Activated CD8-positive, alpha-beta memory T cell treated with anti-CD3 and anti-CD28 coated beads, Interleukin-2, amount 10 ng/mL, durations not matched to agents 7 days and 5 days (primary cell): ENCODE measurements around the gene ATP1B2. TPM values are rescaled to one million over a fixed set of nuclear protein-coding genes. Genes with fewer than 3 reads are reported as not detected.

Experiments used
- ATAC-seq: fragments of 150-1000 bp; cut with Tn5 transposase; one replicate; pipeline ENCODE4 v1.10.0; 2021; ENCODE audit warnings: moderate library complexity
- CTCF ChIA-PET: fragments of 350-600 bp; sonication (Branson Sonifier 250); formaldehyde crosslinking; loops from one replicate; lab custom pipeline; 2021; ENCODE audit warnings: antibody characterized with exemption; lab: Charles Lee
- DNase-seq: peaks from one replicate; pipeline ENCODE4 v3.0.0-alpha.2; 2020
- H3K27ac Mint-ChIP-seq: one replicate; pipeline ENCODE4 v1.8.0; 2021; ENCODE audit warnings: mild to moderate bottlenecking, mixed read lengths
- H3K27me3 Mint-ChIP-seq: one replicate; pipeline ENCODE4 v1.8.0; 2021; ENCODE audit warnings: mixed read lengths
- H3K36me3 Mint-ChIP-seq: one replicate; pipeline ENCODE4 v1.8.0; 2021; ENCODE audit warnings: mild to moderate bottlenecking, mixed read lengths
- H3K4me1 Mint-ChIP-seq: one replicate; pipeline ENCODE4 v1.8.0; 2021; ENCODE audit warnings: mixed read lengths
- H3K4me3 Mint-ChIP-seq: one replicate; pipeline ENCODE4 v1.8.0; 2021; ENCODE audit warnings: mild to moderate bottlenecking, moderate library complexity, mixed read lengths
- H3K9me3 Mint-ChIP-seq: one replicate; pipeline ENCODE4 v1.8.0; 2022; ENCODE audit warnings: low read depth, mixed read lengths
- total RNA-seq, 2 experiments: library from RNA; stranded (reverse); gene quantifications; one replicate each; pipeline ENCODE4 v1.2.3, GENCODE V29; 2021

ATP1B2 gene
- total RNA-seq, 2 experiments from 2014 or later: 0.47 TPM; not detected in 1

- H3K4me3 Mint-ChIP-seq: no peak overlapping the region
- peaks cover 62% of the 10 kb centered on the region for H3K36me3 Mint-ChIP-seq
- no peak overlapping the region for H3K27ac Mint-ChIP-seq
Measured at GRCh38 chr17:7673239-7673638, 22.5 kb downstream of the ATP1B2 start.

DNA sequence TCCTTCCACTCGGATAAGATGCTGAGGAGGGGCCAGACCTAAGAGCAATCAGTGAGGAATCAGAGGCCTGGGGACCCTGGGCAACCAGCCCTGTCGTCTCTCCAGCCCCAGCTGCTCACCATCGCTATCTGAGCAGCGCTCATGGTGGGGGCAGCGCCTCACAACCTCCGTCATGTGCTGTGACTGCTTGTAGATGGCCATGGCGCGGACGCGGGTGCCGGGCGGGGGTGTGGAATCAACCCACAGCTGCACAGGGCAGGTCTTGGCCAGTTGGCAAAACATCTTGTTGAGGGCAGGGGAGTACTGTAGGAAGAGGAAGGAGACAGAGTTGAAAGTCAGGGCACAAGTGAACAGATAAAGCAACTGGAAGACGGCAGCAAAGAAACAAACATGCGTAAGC lies 24.2 kb downstream of the ATP1B2 start:
- H3K36me3 Mint-ChIP-seq: peaks cover 56% of the 10 kb centered on the region
- H3K4me1 Mint-ChIP-seq: no peaks in the 10 kb centered on the region
- H3K4me3 Mint-ChIP-seq: no peak overlapping the region
- CTCF ChIA-PET: interaction anchor here (7.1 kb wide), 1 partner anchor 12 kb away, joined by 54 read pairs; the partner anchor contains the start of genes TP53 and WRAP53
- peaks cover 7% of the 10 kb centered on the region for H3K9me3 Mint-ChIP-seq
- H3K27ac Mint-ChIP-seq: no peak overlapping the region
- no peaks in the 10 kb centered on the region for H3K27me3 Mint-ChIP-seq
- ATAC-seq (no peak), DNase-seq (no peak)

More at GRCh38 chr17:7673239-7673638, 22.5 kb downstream of the ATP1B2 start:
- CTCF ChIA-PET: interaction anchor here (0.7 to 7.1 kb wide), 10 partner anchors 13 to 318 kb away, joined by 3 to 54 read pairs (median 3); partner anchors contain the start of genes ATP1B2, SAT2, TP53 and WRAP53
- no peaks in the 10 kb centered on the region for H3K4me1 Mint-ChIP-seq
- H3K27me3 Mint-ChIP-seq: no peaks in the 10 kb centered on the region
- no peak for ATAC-seq
- peak; percentile 55 for DNase-seq
- peaks cover 7% of the 10 kb centered on the region for H3K9me3 Mint-ChIP-seq

- CTCF ChIA-PET: interaction anchor here (7.1 kb wide), 1 partner anchor 10 kb away, joined by 54 read pairs; the partner anchor contains the start of genes TP53 and WRAP53
- H3K4me1 Mint-ChIP-seq: no peaks in the 10 kb centered on the region
- DNase-seq (no peak), ATAC-seq (no peak)
- H3K4me3 Mint-ChIP-seq: no peak overlapping the region
- no peaks in the 10 kb centered on the region for H3K27me3 Mint-ChIP-seq
- H3K27ac Mint-ChIP-seq: no peak overlapping the region
- peaks cover 7% of the 10 kb centered on the region for H3K9me3 Mint-ChIP-seq
- peaks cover 48% of the 10 kb centered on the region for H3K36me3 Mint-ChIP-seq
Measured at GRCh38 chr17:7676533-7676932, 25.8 kb downstream of the ATP1B2 start.

DNA sequence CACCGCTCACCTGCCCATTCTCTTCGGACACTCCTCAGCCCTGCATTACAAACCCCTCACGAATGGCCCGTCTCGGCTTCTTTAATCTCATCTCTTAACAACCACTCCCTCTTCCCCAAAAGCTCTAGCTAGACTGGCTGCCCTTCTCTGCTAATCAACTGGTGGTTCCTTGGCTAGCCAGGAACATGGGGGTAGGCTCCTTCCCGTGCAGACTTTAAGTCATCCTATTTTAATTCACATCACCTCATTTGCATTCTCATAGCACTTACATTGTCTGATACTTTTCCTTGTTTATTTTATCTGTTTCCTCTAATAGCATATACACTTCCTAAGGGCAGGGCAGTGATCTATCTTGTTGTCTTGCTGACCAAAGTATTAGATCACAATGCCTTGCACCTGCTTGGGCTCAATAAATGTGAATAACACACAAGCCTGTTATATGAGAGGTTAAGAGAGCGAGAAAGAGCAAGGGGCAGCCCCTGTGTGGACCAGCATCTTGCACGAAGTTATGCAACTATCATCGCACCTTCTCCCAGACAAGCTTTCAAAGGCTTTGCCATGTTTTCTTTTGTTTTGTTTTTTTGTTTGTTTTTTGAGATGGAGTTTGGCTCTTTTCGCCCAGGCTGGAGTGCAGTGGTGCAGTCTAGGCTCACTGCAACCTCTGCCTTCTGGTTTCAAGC lies 26.8 kb downstream of the ATP1B2 start:
- Mint-ChIP-seq H3K9me3 (peaks cover 7% of the 10 kb centered on the region), H3K4me1 (peaks cover 2% of the 10 kb centered on the region), H3K36me3 (peaks cover 46% of the 10 kb centered on the region), H3K4me3 (no peak overlapping the region), H3K27ac (peak overlapping the region; percentile 27), H3K27me3 (no peaks in the 10 kb centered on the region)
- CTCF ChIA-PET: interaction anchor here (7.1 kb wide), 1 partner anchor 9 kb away, joined by 54 read pairs; the partner anchor contains the start of genes TP53 and WRAP53
- DNase-seq (no peak), ATAC-seq (no peak)

- H3K4me1 Mint-ChIP-seq: peaks cover 30% of the 10 kb centered on the region
- H3K9me3 Mint-ChIP-seq: no peaks in the 10 kb centered on the region
- no peaks in the 10 kb centered on the region for H3K27me3 Mint-ChIP-seq
- peaks cover 25% of the 10 kb centered on the region for H3K36me3 Mint-ChIP-seq
- CTCF ChIA-PET: interaction anchor here (0.8 to 6.3 kb wide), 8 partner anchors 10 to 394 kb away, joined by 3 to 81 read pairs (median 37); partner anchors contain the start of genes FXR2, MPDU1, SAT2 and SOX15
- H3K27ac Mint-ChIP-seq: peak overlapping the region; percentile 97
- peak overlapping the region; percentile 96 for H3K4me3 Mint-ChIP-seq
- no peak for ATAC-seq
- DNase-seq: no peak
Measured at GRCh38 chr17:7684851-7685532, 34.3 kb downstream of the ATP1B2 start.

- Mint-ChIP-seq H3K4me1 (peaks cover 34% of the 10 kb centered on the region), H3K36me3 (peaks cover 28% of the 10 kb centered on the region), H3K9me3 (no peaks in the 10 kb centered on the region), H3K4me3 (peak overlapping the region; percentile 96), H3K27ac (peak overlapping the region; percentile 97), H3K27me3 (no peaks in the 10 kb centered on the region)
- ATAC-seq (peak; percentile 65), DNase-seq (peak; percentile 95)
- CTCF ChIA-PET: interaction anchor here (0.7 to 6.3 kb wide), 15 partner anchors 11 to 250 kb away, joined by 3 to 81 read pairs (median 5); partner anchors contain the start of genes CD68, FXR2, MPDU1 and NAA38
Measured at GRCh38 chr17:7685533-7686221, 35.0 kb downstream of the ATP1B2 start.

DNA sequence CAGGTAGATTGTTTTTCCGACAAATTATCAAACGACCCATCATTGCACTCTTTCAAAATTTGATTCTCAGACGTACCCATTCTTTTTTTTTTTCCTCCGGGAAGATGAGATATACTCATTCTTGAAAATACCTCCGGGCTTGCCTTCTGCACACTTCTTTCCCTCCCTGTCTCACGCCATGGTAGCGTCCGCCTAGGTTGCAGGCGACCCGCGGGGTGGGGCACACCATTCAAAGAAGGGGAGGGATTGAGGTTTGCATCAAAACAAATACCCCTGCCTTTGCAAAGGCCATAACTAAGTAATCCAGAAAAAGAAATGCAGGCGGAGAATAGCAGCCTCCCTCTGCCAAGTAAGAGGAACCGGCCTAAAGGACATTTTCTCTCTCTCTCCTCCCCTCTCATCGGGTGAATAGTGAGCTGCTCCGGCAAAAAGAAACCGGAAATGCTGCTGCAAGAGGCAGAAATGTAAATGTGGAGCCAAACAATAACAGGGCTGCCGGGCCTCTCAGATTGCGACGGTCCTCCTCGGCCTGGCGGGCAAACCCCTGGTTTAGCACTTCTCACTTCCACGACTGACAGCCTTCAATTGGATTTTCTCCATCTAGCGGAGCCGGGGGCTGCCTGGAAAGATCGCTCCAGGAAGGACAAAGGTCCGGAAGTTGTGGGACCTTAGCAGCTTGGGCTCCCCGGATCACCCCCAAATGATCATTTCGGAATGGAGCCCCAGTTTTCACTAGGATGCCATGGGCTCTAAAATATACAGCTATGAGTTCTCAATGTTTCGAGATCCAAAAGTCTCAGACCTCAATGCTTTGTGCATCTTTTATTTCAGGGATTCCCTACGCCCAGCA lies 35.7 kb downstream of the ATP1B2 start:
- Mint-ChIP-seq H3K4me3 (peak overlapping the region; percentile 96), H3K27ac (peak overlapping the region; percentile 97), H3K4me1 (peaks cover 34% of the 10 kb centered on the region), H3K27me3 (no peaks in the 10 kb centered on the region), H3K9me3 (no peaks in the 10 kb centered on the region), H3K36me3 (peaks cover 30% of the 10 kb centered on the region)
- DNase-seq (peak; percentile 89), ATAC-seq (peak; percentile 50)
- CTCF ChIA-PET: interaction anchor here (0.7 to 6.3 kb wide), 30 partner anchors 12 to 304 kb away, joined by 3 to 81 read pairs (median 6); partner anchors contain the start of genes ATP1B2, CD68, CNTROB and DNAH2

DNA sequence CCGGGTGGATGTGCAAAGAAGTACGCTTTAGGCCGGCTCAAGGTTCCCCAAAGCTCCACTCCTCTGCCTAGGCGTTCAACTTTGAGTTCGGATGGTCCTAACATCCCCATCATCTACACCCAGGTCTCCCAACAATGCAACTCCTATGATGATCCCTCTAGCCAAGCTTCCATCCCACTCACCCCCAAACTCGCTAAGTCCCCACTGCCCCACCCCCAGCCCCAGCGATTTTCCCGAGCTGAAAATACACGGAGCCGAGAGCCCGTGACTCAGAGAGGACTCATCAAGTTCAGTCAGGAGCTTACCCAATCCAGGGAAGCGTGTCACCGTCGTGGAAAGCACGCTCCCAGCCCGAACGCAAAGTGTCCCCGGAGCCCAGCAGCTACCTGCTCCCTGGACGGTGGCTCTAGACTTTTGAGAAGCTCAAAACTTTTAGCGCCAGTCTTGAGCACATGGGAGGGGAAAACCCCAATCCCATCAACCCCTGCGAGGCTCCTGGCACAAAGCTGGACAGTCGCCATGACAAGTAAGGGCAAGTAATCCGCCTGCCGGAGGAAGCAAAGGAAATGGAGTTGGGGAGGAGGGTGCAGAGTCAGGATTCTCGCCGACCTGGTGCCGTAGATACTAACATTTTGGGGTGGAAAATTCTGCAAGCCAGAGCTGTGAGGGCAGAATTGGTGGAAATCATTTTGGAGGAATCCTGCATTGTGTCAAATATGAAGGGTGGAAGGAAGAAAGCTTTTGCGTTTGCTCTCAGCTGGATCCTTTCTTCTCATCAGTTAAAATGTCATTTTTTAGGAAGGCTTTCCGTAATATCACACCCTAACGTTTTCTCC lies 36.6 kb downstream of the ATP1B2 start, which contains the start of gene TP53:
Gene TP53 (minus strand): TSS at position 419 of the 836 bp plus-strand sequence. CDS start 10,896 bp downstream, outside the sequence.
- Mint-ChIP-seq H3K9me3 (no peaks in the 10 kb centered on the region), H3K4me1 (peaks cover 34% of the 10 kb centered on the region), H3K4me3 (peak within 1 kb of the TSS; percentile 96), H3K27ac (peak within 1 kb of the TSS; percentile 97), H3K27me3 (no peaks in the 10 kb centered on the region), H3K36me3 (peaks cover 30% of the 10 kb centered on the region)
- CTCF ChIA-PET: interaction anchor here (0.6 to 6.3 kb wide), 61 partner anchors 8 to 385 kb away, joined by 3 to 81 read pairs (median 4); partner anchors contain the start of genes ACAP1, ATP1B2, CD68 and CNTROB
- DNase-seq (peak; percentile 95), ATAC-seq (peak; percentile 61)

DNA sequence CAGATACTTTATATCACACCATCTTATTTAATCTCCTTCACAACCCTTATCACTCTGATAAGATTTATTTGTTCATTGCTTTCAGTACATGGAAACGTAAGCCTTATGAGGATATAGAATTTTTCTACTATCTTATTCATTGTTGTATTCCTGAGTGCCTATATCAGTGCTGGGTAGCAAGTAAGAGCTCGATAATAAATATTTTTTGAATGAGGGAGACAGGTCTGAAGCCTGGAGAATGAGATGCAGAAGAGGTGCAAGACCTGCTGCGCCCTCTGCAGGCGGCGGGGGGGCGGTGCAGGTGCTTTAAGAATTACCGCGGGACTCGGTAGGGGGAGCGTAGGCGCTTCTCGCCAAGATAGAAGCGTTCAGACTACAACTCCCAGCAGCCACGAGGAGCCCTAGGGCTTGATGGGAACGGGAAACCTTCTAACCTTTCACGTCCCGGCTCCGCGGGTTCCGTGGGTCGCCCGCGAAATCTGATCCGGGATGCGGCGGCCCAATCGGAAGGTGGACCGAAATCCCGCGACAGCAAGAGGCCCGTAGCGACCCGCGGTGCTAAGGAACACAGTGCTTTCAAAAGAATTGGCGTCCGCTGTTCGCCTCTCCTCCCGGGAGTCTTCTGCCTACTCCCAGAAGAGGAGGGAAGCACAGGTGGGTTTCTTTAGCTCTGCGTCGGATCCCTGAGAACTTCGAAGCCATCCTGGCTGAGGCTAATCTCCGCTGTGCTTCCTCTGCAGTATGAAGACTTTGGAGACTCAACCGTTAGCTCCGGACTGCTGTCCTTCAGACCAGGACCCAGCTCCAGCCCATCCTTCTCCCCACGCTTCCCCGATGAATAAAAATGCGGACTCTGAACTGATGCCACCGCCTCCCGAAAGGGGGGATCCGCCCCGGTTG lies 37.4 kb downstream of the ATP1B2 start, which contains the start of gene WRAP53:
Gene WRAP53 (plus strand): TSS at position 570 of the 900 bp plus-strand sequence. CDS start 172 bp downstream, at position 742.
- Mint-ChIP-seq H3K27ac (peak within 1 kb of the TSS; percentile 97), H3K27me3 (no peaks in the 10 kb centered on the region), H3K4me1 (peaks cover 33% of the 10 kb centered on the region), H3K36me3 (peaks cover 30% of the 10 kb centered on the region), H3K4me3 (peak within 1 kb of the TSS; percentile 96), H3K9me3 (no peaks in the 10 kb centered on the region)
- CTCF ChIA-PET: interaction anchor here (0.6 to 6.3 kb wide), 59 partner anchors 9 to 696 kb away, joined by 3 to 81 read pairs (median 4); partner anchors contain the start of genes ACAP1, ATP1B2, CNTROB and DNAH2
- peak; percentile 82 for ATAC-seq
- DNase-seq: peak; percentile 98

- peaks cover 31% of the 10 kb centered on the region for H3K36me3 Mint-ChIP-seq
- DNase-seq (no peak), ATAC-seq (no peak)
- H3K27ac Mint-ChIP-seq: peak overlapping the region; percentile 97
- H3K9me3 Mint-ChIP-seq: no peaks in the 10 kb centered on the region
- CTCF ChIA-PET: interaction anchor here (0.8 to 6.3 kb wide), 25 partner anchors 14 to 333 kb away, joined by 3 to 81 read pairs (median 5); partner anchors contain the start of genes EFNB3, FXR2, MPDU1 and PLSCR3
- peaks cover 34% of the 10 kb centered on the region for H3K4me1 Mint-ChIP-seq
- peak overlapping the region; percentile 96 for H3K4me3 Mint-ChIP-seq
- no peaks in the 10 kb centered on the region for H3K27me3 Mint-ChIP-seq
Measured at GRCh38 chr17:7688808-7689316, 38.1 kb downstream of the ATP1B2 start.
